GM21360 (cell line): Measurements from ENCODE around the gene ESPN.

Source experiments
- ATAC-seq: cut with Tn5 transposase; IDR thresholded peaks from one replicate; pipeline ENCODE4 v1.9.1; 2021; ENCODE audit warnings: mild to moderate bottlenecking, moderate library complexity; ENCODE audit not compliant: unreplicated experiment

Gene ESPN

GRCh38 chr1:6463120-6463412, 38.5 kb downstream of the ESPN start:
- no peak for ATAC-seq

- no peak for ATAC-seq
Measured at GRCh38 chr1:6464514-6464836, 39.9 kb downstream of the ESPN start.

DNA sequence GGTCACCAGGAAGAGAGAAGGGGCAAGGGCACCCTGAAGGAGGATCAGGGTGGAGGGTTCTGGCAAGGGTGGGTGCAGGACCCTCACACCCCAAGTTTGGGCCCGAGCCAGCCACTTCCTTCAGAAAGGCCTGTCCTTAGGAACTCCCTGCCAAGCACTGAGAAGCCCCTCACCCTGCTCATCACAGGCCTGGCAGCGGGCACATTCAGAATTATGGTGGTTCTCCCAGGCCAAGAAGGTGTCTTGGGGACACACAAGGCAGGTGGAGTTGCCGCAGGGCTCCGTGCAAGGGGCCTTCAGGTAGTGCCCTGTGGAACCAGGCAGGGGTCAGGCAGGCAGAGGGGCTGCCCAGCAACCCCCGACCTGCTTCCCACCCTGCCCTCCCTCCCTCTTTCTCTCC, 40.3 kb downstream of the ESPN start:
- no peak for ATAC-seq

DNA sequence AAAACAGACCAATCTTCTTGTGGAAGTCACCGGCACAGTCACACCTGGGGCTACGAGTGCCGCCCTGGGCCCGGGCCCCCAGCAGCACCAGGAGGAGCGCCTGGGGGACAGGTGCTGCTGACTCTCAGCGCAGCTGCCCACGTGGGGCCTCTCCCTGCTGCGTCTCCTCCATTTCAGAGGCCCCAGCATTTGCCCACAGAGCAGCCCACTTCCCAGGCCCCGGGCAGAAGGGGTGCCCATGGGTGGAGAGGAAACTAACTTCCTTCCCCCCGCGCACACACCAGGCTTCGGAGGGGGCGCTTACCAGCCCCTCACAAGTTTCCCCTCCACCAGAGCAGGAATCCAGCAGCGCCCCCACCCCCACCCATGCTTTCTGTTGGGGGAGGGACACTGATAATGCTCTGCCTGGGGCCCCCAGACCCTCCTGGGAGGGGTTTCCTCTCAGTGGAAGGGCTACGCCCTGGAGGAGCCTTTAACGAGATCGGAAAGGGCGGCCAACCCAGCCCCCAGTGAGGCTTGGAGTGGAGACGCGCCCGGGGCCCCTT, 41.0 kb downstream of the ESPN start:
- no peak for ATAC-seq

DNA sequence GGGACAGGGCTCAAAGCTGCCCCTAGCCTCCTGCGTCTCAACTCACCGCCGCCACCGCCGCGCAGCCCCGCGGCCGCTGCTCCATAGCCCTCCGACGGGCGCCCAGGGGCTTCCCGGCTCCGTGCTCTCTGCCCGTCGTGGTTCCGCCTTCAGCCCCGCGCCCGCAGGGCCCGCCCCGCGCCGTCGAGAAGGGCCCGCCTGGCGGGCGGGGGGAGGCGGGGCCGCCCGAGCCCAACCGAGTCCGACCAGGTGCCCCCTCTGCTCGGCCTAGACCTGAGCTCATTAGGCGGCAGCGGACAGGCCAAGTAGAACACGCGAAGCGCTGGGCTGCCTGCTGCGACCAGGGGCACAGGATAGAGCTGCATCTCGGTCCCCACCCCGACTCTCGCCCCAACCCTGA, 41.4 kb downstream of the ESPN start, which contains the start of gene TNFRSF25:
TNFRSF25 (minus strand) TSS at position 151 of the 400 bp plus-strand sequence; CDS start at position 85, 66 bp downstream.
- no peak for ATAC-seq

DNA sequence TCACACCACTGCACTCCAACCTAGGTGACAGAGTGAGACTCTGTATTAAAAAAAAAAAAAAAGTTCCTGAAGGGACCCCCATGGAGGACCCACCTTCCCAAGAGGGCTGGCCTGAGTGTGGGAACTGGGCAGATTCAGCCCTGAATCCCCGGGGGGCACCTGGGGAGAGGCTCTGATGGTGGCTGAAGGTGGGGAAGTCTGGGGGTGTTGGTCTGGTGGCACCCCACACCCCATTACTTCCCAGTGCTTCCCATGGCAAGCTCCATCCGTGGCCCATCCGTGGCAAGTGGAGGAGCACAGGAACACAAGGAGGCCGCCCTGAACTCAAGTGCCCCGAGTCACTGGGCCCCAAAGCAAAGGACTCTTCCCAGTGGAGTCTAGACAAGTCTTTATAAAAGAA, 42.2 kb downstream of the ESPN start:
- no peak for ATAC-seq

DNA sequence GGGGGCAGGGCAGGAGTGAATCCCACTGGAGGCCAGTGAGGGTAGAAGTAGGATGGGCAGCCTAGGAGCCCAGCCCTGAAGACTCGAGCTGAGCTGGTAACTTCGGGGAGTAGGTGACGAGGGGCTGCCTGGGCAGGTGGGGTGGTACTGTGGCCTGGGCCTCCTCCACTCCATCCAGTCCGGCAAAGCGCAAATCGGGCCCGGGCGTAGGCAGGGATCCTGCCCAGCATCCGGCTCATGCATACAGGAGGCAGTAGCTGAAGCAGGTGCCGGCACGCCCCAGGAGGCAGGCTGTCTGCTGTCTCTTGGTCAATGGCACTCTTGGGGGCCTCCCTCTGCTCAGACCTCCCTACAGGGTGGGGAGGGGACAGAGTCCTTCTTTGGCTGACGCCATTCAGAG, 42.6 kb downstream of the ESPN start:
- no peak for ATAC-seq

DNA sequence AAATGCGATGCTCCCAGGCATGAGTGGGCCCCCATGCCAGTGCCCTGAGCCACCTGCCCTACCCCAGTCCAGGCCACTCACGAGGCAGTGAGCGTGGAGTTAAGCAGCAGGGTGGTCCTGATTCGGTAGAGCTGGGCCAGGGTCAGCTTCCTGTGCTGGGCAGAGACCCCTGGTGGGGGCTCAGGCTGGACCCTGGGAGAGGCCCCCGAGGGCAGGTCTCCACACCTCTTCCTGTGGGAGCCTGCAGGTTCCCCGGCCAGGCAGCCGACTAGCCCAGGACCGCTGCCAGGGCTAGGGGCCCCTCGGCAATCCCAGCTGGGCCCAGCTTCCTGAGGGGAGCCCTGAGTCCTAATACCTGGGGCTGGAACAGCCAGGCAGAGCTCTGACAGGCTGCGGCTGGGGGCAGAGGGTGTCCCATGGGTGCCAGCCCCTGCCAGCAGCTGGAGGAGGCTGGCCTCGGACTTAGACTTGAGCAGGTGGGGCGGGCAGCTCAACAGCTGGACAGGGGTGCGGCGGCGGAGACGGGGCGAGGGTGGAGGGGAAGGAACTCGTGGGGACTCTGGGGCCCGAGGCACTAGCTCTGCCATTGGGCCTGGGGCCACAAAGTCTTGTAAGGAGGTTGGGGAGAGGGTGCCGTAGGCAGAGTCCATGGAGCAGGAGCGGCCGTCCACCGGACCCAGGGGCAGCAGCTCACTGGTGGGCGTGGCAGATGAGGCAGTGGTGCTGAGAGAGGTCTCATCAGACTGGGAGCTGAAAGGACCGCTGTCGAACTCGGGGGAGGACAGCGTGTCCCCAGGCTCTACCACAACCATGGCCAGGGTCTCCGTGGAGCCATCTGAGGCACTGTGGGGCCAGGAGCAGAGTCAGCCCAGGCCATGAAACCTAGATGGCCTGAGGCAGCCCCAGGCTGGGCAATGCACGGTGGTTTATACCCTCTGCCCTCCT, 43.4 kb downstream of the ESPN start:
- no peak for ATAC-seq

DNA sequence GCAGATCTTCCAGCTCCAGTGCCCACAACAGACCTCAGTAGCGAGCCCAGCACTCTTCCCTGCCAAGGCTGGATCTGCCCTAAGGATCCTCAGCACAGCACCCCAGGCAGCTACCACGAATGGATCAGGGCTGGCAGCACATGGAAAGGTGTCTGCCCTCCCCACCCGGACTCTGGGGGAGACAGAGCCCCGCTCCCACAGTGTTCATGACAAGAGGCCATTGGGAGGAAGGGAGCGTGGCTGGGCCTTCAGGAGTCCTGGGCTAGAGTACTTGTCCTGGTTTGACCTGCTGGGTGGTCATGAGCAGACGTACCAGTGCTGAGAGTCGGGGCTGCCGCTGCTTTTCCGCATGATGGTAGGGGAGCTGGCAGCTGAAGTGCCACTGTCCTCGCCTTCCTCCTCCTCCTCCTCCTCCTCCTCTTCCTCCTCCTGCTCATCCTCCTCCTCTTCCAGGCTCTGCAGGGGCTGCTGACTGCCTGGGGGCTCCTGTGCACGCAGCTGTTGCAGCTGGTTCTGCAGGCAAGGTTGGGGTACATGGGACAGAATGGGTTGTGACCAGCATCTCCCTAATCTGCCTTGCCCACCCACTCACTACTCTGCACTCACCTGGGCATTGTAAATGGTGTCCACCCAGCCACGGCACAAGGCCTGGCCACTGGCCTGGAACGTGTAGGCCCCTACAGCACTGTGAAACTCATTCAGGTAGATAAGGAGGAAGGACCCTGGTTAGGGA, 44.3 kb downstream of the ESPN start:
- no peak for ATAC-seq

GRCh38 chr1:6470132-6471085, 45.8 kb downstream of the ESPN start:
- no peak for ATAC-seq

GRCh38 chr1:6471086-6471969, 46.8 kb downstream of the ESPN start:
- ATAC-seq, result no peak

GRCh38 chr1:6471970-6472368, 47.4 kb downstream of the ESPN start:
- no peak for ATAC-seq

- no peak for ATAC-seq
Measured at GRCh38 chr1:6472391-6472790, 47.8 kb downstream of the ESPN start.

- ATAC-seq, result no peak
Measured at GRCh38 chr1:6473156-6473555, 48.6 kb downstream of the ESPN start.

GRCh38 chr1:6473974-6474814, 49.6 kb downstream of the ESPN start:
- no peak for ATAC-seq

- ATAC-seq, result no peak
Measured at GRCh38 chr1:6474815-6475282, 50.3 kb downstream of the ESPN start.

DNA sequence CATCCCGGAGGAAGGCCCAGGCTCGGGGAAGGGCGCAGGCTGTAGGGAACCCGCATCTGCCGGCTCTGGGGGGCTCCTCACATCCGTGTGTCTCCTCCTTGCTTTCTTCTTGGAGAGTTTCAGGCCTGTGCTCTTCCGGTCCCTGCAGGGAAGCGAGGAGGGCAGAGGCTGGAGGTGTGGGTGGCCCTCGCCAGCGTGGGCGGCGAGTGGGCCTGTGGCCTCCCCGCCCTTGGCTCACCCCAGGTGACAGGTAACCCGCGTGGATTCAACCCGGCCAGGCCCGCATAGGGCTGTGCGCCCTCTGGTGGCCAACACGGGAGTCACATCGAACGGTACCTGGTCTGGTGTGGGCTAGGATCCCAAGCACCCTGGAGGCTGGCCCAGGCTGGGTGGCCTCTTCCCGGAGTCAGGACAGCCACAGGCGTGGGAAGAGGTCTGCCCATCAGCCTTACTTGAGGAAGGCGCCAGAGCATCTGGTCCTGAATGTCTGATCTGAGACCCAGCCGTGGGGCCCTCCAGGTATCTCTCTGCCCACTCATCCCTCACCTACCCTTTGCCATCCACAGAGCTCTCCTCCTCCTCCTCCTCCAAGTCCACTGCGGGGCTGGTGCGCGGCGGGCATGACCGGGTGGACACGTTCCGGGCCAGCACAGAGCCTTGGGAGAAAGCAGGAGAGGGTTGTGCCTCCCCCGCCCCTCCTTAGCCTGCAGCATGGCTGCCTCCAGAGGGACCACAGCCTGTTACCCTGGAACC, 51.0 kb downstream of the ESPN start:
- no peak for ATAC-seq

- ATAC-seq, result no peak
Measured at GRCh38 chr1:6476483-6476882, 51.9 kb downstream of the ESPN start.
